ENCODE measurements around the gene PPP3R1.

- TF ChIP-seq CTCF (conservative IDR thresholded peaks at IDR 0.05; ENCODE audit: low read length) (no peak), EZH2phosphoT487 (IDR thresholded peaks at IDR 0.05; ENCODE audit: borderline replicate concordance) (no peak)
These were observed 95.3 kb downstream of the PPP3R1 start for GRCh38 chr2:68157002-68157401.
